OCI-M1 (cell line): ENCODE results near the gene B2M.
"Not testable (repeated sequence)": the region's sequence is repeated elsewhere in the genome, so short reads cannot be mapped to it uniquely, and the experiment has no call there.

Experiments used
- DNase-seq: peaks from one replicate; lab custom pipeline; 2025; lab: John Stamatoyannopoulos, UW

The B2M gene

GRCh38 chr15:44726136-44726535 is 14.8 kb downstream of the B2M start:
- no peak for DNase-seq

- DNase-seq, result peak; percentile 91
Observed at GRCh38 chr15:44726568-44727484, 15.5 kb downstream of the B2M start.

- peak; percentile 39 for DNase-seq
Observed at GRCh38 chr15:44727485-44728231, 16.3 kb downstream of the B2M start.

GRCh38 chr15:44728232-44728575 is 16.9 kb downstream of the B2M start:
- DNase-seq, result not testable (repeated sequence)

GRCh38 chr15:44728576-44729407 is 17.5 kb downstream of the B2M start:
- peak; percentile 99 for DNase-seq

GRCh38 chr15:44729408-44730127 is 18.3 kb downstream of the B2M start:
- peak; percentile 75 for DNase-seq

- DNase-seq, result peak; percentile 37
Observed at GRCh38 chr15:44734839-44735481, 23.6 kb downstream of the B2M start.

- peak; percentile 92 for DNase-seq
Observed at GRCh38 chr15:44735482-44736180, 24.3 kb downstream of the B2M start.

- DNase-seq, result peak; percentile 64
Observed at GRCh38 chr15:44736181-44736765, 25.0 kb downstream of the B2M start, which contains the start of gene TRIM69. TRIM69 (plus strand) TSS chr15:44736528; CDS start chr15:44736705, 177 bp downstream.

- DNase-seq, result peak; percentile 85
Observed at GRCh38 chr15:44738340-44738984, 27.1 kb downstream of the B2M start.

GRCh38 chr15:44739222-44739847 is 28.0 kb downstream of the B2M start:
- not testable (repeated sequence) for DNase-seq

- DNase-seq, result not testable (repeated sequence)
Observed at GRCh38 chr15:44743454-44743853, 32.1 kb downstream of the B2M start.

GRCh38 chr15:44753345-44753744 is 42.0 kb downstream of the B2M start:
- DNase-seq, result no peak

- no peak for DNase-seq
Observed at GRCh38 chr15:44763187-44763586, 51.9 kb downstream of the B2M start.

GRCh38 chr15:44763848-44764247 is 52.5 kb downstream of the B2M start:
- no peak for DNase-seq

- no peak for DNase-seq
Observed at GRCh38 chr15:44765036-44765435, 53.7 kb downstream of the B2M start.
